Upper lobe of right lung (tissue), 1 donor: Measurements from ENCODE around the gene KIAA0753. TPM values are rescaled to one million over a fixed set of nuclear protein-coding genes. Genes with fewer than 3 reads are reported as not detected.
A peak's percentile ranks its signal among the peaks of the same experiment; 100 is the strongest.
"Not testable (repeated sequence)": the region's sequence is repeated elsewhere in the genome, so short reads cannot be mapped to it uniquely, and the experiment has no call there.

Experiments
- ATAC-seq: fragments of 200-7000 bp; cut with Tn5 transposase; one replicate; pipeline ENCODE4 v1.9.1; 2020; ENCODE audit warnings: mild to moderate bottlenecking, moderate library complexity
- DNase-seq: peaks from one replicate; pipeline ENCODE4 v3.0.0-alpha.2; 2020
- H3K27ac ChIP-seq: fragments of 200-600 bp; one replicate; pipeline ENCODE4 v1.8.0; 2022
- H3K27me3 ChIP-seq: fragments of 200-600 bp; one replicate; pipeline ENCODE4 v1.8.0; 2022; ENCODE audit warnings: mild to moderate bottlenecking
- H3K36me3 ChIP-seq: fragments of 200-600 bp; one replicate; pipeline ENCODE4 v1.8.0; 2022
- H3K4me1 ChIP-seq: fragments of 200-600 bp; one replicate; pipeline ENCODE4 v1.8.0; 2022
- H3K4me3 ChIP-seq: fragments of 200-600 bp; one replicate; pipeline ENCODE4 v1.8.0; 2022; ENCODE audit warnings: mild to moderate bottlenecking
- H3K9me3 ChIP-seq: fragments of 200-600 bp; one replicate; pipeline ENCODE4 v1.8.0; 2022
- CTCF ChIP-seq: fragments of 200-600 bp; IDR thresholded peaks from one replicate; pipeline ENCODE4 v1.8.0; 2022; ENCODE audit warnings: antibody characterized with exemption
- intact Hi-C: fragments of 100-400 bp; cut with DNase I; formaldehyde crosslinking; loops from one replicate; pipeline ENCODE4 v1.11.0; 2022
- total RNA-seq: library from RNA; stranded (reverse); fragmentation: NEBNext Ultra II Directional; extraction: Animal tissue kit (Norgen Biotek cat#: 25700); gene quantifications from one replicate; pipeline ENCODE4 v1.2.1, GENCODE V29; 2021
- donor health status: DM: no; HTN: yes; CAD: no; lungs with severe emphysema.

KIAA0753 gene
- total RNA-seq, 1 donor from 2014 or later: 18.3 TPM

- H3K4me3 ChIP-seq: no peak overlapping the region
- H3K9me3 ChIP-seq: no peaks in the 10 kb centered on the region
- no peak for DNase-seq
- no peak overlapping the region for H3K27ac ChIP-seq
- intact Hi-C loops: no loop called here
- H3K4me1 ChIP-seq: peaks cover 34% of the 10 kb centered on the region
- ATAC-seq: no peak
- TF ChIP-seq CTCF: no peak
- H3K27me3 ChIP-seq: no peaks in the 10 kb centered on the region
- H3K36me3 ChIP-seq: peaks cover 27% of the 10 kb centered on the region
Observed at GRCh38 chr17:6596941-6597340, 43.6 kb downstream of the KIAA0753 start.

GRCh38 chr17:6596511-6596910, 44.0 kb downstream of the KIAA0753 start:
- intact Hi-C loops: no loop called here
- DNase-seq (no peak), ATAC-seq (no peak)
- Histone ChIP-seq H3K27ac (no peak overlapping the region), H3K4me3 (no peak overlapping the region), H3K36me3 (peaks cover 27% of the 10 kb centered on the region), H3K4me1 (peaks cover 37% of the 10 kb centered on the region), H3K9me3 (no peaks in the 10 kb centered on the region), H3K27me3 (no peaks in the 10 kb centered on the region)
- TF ChIP-seq CTCF: no peak

GRCh38 chr17:6596081-6596480, 44.4 kb downstream of the KIAA0753 start:
- H3K36me3 ChIP-seq: peaks cover 27% of the 10 kb centered on the region

GRCh38 chr17:6593371-6593770, 47.1 kb downstream of the KIAA0753 start:
- peaks cover 50% of the 10 kb centered on the region for H3K36me3 ChIP-seq

More at GRCh38 chr17:6596081-6596480, 44.4 kb downstream of the KIAA0753 start:
- Histone ChIP-seq H3K4me1 (peaks cover 41% of the 10 kb centered on the region), H3K9me3 (no peaks in the 10 kb centered on the region), H3K27ac (no peak overlapping the region), H3K4me3 (no peak overlapping the region), H3K27me3 (no peaks in the 10 kb centered on the region)
- DNase-seq (no peak), ATAC-seq (no peak)
- TF ChIP-seq CTCF: no peak
- intact Hi-C loops: no loop called here

GRCh38 chr17:6592173-6592572, 48.3 kb downstream of the KIAA0753 start:
- DNase-seq (no peak), ATAC-seq (peak; percentile 92)
- TF ChIP-seq CTCF: no peak
- Histone ChIP-seq H3K9me3 (no peaks in the 10 kb centered on the region), H3K4me3 (no peak overlapping the region), H3K4me1 (peaks cover 8% of the 10 kb centered on the region), H3K27ac (peak overlapping the region; percentile 62), H3K27me3 (no peaks in the 10 kb centered on the region), H3K36me3 (peaks cover 61% of the 10 kb centered on the region)
- intact Hi-C loops: no loop called here

More at GRCh38 chr17:6593371-6593770, 47.1 kb downstream of the KIAA0753 start:
- H3K4me1 ChIP-seq: peaks cover 18% of the 10 kb centered on the region
- H3K4me3 ChIP-seq, H3K9me3 ChIP-seq, ATAC-seq, H3K27ac ChIP-seq, intact Hi-C loops, DNase-seq, H3K27me3 ChIP-seq: not testable (repeated sequence)

- ATAC-seq (peak; percentile 66), DNase-seq (no peak)
- TF ChIP-seq CTCF: no peak
- intact Hi-C loops: no loop called here
- no peak overlapping the region for H3K4me3 ChIP-seq
- H3K9me3 ChIP-seq: no peaks in the 10 kb centered on the region
- H3K27ac ChIP-seq: peak overlapping the region; percentile 62
- H3K27me3 ChIP-seq: no peaks in the 10 kb centered on the region
- H3K4me1 ChIP-seq: peaks cover 8% of the 10 kb centered on the region
- peaks cover 66% of the 10 kb centered on the region for H3K36me3 ChIP-seq
Observed at GRCh38 chr17:6591599-6592158, 48.8 kb downstream of the KIAA0753 start.
